ENCODE measurements around the gene MIOX.

MIOX gene

DNA sequence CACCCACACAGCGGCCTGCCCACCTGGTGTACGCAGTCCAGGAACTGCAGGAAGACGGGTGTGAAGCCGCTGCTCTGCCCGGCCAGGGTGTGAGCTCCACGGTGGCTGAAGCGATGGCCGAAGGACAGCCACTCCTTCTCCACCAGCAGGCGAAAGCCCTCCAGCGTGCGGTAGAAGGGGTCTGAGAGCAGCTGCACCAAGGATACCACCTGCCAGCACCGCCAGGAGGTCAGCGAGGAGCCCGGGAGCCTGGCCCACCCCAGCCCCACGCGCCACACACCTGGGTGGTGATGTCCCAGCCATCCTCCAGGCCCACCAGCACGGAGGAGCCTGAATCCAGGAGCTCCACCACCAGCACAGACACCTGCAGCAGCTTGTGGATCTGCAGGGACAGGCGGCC is 31.5 kb upstream of the MIOX start:
- DNase-seq: no peak

DNA sequence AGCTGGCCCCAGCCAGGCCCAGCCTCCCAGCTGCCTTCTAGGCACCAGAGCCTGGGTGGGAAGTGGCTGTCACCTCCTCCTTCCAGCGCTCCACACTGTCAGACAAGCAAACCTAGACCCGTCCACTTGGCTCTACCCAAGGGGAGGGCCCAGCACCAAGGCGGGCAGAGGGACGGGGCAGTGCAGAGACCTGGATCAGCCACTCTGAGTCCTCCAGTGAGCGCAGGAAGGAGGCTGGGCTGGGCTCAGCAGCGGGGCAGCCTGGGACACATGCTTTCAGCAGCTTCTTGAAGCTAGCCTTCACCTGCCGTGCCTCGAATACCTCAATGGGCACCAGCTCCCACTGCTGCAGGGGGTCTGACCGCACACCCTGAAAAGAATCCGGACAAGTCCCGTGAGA is 30.6 kb upstream of the MIOX start:
- no peak for DNase-seq

DNA sequence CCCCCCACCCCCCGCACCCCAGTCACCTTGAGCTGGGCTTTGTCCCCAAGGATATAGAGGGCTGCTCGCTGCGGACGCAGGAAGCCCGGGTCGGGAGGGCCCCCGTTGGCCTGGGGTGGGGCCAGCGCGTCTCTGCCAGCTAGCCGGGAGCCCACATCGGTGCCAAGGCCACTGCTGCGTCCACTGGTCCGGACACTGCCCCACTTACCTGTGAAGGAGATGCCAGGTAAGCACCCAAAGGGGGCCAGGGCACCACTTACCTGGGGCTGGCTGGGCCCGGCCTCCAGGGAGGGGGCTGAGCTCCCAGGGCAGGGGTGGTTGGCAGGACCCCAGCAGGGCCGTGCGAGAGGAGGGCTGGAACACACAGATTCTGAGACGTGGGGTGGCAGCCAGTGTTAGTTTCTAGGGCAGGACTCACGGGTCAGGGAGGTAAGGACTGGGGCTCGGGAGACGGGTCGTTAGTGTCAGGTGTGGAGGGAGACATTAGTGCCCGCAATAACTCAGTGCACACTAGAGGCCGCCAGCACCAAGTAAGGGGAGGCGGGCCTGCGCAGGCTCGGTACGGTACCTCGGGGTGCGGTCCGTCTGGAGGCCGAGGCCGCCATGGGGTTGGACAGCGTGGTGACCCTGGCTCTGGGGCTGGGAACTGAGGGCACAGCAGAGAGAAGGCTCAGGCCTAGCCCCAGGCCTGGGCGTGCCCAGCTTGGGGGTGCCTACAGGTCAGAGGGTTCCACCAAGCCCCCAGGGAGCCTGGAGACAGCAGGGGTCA is 30.0 kb upstream of the MIOX start:
- no peak for DNase-seq

DNA sequence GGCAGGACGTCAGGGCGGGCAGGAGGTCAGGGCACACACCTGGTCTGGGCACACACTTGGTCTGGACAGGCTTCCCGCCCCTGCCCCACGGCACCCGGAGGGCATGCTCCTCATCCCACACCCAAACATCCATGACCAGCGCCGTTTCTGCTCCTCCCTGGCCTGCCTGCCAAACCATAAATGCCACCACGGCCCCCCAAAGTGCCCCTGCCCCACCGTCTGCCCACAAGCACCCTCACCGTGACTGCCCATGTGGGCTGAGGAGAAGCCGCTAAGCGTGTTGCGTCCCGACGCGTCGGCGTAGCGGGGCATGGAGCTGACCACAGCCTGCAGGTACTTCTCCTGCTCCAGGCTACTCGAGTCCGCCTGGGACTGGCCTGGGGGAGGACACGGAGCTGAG is 27.6 kb upstream of the MIOX start:
- DNase-seq: no peak

DNA sequence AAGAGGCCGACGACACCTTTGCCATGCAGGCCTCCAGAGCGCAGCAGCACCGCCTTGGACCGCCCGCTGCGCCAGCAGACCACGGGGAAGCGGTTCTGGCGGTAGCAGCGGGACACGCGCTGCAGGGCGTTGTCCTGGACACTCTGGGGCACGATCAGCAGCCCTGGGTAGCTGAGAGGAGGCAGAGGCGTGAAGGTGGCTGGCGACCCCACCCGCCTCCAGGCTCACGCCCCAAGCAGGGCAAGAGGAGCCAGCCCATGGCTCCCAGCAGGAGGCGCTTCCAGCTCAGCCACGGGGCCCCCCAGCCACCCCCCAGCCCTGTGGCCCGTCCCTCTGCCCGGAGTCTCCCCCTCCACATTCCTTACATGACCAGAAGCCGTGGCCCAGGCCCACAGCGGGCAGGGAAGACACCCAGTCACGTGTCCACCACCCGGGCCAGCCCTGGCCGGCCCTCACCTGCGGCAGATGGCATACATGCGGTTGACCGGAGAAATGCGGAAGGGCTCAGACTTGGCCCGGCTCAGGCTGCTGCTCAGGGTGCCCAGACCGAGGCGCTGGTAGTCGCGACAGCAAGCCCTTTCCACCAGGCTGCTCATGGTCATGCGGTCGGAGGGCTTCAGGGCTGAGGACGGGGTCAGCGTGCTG is 27.0 kb upstream of the MIOX start:
- DNase-seq: no peak

DNA sequence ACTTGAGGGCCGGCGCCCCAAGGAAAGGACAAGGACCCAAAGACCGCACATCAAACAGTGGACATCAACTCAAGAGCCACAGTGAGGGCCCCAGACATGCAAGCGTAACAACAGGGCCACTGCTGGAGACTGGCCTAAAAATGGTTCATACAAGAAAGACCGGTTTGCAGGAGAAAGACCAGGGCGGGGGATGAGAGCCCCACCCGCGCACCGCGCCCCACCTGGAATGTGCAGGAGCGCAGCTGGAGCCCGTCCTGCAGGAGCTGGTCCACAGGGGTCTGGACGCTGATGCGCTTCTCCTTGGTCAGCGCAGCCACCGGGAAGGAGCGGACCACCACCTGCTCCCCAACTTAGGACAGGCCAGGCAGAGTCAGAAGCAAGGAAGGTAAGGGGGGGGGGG is 25.7 kb upstream of the MIOX start:
- no peak for DNase-seq

DNA sequence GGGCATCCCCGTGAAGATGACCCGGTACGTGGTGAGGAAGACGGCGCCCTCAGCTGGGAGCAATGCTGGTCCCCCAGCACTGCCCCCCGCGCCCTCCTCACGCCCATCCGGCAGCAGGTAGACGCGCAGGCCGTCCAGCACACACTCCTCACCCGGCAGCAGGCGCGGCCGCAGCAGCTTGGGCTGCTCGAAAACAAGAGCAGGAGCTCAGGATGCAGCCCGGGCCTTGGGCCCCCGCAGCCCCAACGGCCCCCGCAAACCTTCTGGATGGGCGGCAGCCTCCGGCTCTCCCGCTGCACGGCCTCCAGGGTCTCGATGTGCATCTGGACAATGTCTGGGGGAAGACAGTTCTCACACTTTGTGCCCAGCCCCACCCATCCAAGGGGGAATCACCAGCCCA is 25.1 kb upstream of the MIOX start:
- DNase-seq: no peak

DNA sequence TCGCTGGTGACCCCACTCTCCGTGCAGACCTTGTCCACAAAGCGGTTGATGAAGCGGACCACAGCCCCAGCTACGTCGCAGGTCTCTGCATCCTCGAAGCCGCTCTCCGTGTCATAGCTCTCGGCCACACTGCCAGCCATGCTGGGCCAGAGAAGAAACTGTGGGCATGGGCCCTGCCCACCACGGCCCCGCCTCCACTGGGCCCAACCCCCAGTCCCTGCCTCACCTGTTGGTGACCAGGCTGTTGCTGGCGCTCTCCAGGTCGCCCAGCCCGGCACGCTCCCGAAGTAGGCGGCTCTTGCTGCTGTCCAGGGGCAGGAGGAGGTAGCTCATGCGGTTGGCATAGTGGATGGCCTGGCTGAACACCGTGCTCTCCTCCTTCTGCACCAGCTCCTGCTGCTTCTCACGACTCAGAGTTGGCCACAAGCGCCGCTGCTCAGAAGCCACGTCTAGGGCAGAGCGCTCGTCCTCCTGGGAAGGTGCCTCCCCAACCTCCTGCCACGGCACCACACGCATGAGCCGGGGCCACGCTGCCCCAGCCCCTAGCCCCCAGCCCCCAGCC is 24.6 kb upstream of the MIOX start:
- no peak for DNase-seq

DNA sequence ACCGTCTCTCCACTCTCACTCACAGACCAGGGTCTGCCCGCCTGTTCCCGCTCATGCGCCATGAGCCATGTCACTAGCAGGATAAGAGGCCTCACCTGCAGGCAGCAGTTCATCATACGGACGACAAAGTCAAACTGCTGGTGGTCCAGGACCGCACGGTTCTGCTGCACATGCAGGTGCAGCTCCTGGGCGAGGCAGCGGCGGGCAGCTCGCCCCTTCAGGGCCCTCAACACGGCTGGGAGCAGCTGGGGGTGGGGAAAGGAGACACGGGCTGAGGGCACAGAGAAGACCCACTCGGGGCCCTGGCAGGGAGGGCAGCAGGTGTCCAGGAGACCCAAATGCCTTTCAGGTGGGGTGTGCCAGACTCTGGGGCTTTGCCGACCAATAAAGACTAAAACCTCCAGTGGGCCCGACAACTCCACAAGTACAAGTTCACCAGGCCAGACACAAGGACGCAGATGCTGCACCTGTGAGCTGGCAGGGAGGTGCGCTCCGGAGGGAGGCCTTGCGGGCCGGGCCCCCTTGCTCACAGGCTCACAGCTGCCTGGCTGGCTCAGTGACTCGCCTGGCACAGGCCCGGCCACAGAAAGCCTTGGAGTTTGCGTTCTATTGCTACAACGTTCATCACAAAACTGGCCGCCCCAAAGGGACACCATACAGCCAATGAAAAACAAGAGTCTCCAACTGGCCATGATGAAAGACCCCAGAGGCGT is 23.3 kb upstream of the MIOX start:
- DNase-seq: no peak

DNA sequence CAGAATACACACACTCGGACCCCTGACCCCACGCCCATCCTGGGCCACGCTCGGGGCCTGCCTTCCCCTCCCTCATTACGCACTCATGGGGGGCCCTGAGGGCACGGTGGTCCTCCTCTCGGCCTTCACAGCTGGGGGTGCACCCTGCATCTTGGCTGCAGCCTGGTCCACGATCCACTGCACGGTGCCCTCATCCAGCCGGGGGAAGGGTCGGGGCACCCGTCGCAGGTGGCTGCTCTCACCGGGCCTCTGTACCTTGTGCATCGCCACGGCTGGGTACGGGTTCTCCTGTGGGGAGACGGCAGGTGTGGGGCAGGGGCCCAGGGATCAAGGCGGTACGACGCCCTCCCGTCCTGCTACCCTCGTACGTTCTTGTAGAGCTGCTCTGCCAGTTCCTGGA is 22.2 kb upstream of the MIOX start:
- no peak for DNase-seq

DNA sequence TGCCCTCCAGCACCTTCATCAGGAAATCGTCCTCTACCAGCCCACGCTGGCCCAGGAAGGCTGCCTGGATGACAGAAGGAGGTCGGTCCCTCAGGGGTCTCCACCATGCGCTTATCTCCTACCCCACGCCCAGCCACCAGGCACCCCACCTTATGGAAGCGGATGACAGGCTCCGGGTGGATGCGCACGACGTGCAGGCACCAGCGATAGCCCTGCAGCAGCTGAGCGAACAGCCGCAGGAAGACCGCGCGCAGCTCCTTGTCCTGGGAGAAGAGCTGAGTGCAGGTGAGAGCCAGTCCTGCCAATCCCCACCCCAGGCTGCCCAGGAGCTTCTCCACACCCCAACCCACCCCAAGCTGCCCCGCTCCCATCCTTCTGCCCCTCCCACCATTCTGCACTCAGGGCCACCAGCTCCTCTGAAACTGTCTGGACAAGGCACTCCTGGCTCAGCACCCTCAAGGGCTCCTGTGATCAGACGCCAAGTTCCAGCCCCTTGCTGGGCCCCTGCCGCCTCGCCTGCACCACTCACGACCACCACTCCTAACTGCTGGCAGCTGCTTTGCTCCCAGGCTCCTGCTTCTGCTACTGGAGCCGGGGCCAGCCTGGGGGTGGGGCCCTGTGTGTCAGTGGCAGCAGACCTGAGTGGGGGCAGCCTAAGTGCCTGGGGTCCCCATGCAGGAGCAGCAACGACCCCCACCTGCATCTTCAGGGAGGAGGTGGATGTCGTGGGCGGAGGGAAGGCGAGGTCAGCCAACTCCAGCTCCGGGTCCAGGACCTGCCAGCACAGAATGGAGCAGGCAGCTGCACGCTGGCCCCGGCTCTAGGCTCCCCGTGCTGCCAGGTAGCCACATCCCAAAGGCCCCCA is 21.4 kb upstream of the MIOX start:
- no peak for DNase-seq

DNA sequence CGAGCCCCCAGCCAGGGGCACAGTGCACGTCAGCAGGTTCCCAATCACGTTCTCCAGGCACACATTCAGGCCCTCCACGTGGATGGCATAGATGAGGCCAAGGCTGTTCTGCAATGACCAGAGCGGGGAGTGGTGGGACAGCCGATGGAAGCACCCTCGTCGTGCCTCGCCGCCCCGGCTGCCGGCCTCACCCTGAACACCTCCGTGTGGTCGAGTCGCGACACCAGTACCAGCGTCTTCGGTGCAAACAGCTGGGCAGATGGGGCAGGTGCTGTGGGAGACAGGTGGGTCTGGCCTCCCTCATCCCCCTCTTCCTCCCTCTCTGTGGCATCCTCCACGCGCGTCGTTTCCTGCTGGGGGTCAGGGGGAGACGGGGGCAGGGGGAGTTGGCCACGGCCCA is 19.3 kb upstream of the MIOX start:
- no peak for DNase-seq

DNA sequence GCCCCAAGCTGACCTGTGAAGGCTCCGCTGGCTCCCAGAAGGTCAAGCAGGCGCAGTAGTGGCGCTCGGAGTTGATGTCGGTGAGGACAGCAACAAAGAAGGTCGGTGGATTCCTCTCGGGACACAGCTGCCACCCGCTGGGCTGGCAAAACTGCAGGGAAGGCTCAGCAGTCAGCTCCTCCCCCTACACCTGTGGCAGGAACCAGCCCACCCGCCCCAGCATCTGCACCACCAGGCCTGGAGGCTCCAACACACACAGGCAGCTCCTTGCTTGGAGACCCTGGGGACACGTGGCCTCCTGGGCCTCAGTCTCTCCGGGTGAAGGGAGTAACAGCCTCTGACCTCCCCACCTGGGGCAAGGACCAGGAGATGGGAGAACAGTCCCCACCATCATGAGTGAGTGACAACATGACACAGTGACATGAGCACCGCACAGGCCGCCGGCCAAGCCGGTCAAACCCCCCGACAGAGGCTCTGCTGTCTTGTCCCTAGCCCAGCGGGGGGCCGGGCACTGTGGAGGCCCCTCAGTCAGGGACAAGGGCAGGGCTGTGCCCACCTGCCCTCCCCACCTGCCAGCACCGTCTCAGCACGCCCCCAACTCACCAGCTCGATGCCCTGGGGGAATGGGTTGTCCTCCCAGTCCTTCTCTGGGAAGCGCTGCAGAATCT is 18.8 kb upstream of the MIOX start:
- DNase-seq: no peak

DNA sequence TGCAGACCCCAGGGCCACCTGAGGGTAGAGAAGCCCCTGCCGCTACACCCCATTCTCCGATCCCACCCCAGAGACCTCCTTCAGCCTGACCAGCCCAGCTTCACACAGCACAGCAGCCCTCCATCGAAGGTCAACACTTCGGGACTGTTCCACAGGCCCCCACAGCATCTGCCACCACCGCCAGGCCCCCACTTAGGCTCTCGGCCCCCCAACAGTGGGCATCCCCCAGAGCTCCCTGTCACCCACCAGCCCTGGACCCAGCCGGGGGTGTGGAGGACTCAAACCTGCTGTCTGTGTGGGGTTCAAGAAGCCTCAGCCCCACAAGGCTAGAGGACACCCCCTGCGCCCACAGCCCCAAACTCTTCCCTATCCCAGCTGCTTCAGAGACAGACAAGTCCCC is 18.0 kb upstream of the MIOX start:
- DNase-seq: no peak

DNA sequence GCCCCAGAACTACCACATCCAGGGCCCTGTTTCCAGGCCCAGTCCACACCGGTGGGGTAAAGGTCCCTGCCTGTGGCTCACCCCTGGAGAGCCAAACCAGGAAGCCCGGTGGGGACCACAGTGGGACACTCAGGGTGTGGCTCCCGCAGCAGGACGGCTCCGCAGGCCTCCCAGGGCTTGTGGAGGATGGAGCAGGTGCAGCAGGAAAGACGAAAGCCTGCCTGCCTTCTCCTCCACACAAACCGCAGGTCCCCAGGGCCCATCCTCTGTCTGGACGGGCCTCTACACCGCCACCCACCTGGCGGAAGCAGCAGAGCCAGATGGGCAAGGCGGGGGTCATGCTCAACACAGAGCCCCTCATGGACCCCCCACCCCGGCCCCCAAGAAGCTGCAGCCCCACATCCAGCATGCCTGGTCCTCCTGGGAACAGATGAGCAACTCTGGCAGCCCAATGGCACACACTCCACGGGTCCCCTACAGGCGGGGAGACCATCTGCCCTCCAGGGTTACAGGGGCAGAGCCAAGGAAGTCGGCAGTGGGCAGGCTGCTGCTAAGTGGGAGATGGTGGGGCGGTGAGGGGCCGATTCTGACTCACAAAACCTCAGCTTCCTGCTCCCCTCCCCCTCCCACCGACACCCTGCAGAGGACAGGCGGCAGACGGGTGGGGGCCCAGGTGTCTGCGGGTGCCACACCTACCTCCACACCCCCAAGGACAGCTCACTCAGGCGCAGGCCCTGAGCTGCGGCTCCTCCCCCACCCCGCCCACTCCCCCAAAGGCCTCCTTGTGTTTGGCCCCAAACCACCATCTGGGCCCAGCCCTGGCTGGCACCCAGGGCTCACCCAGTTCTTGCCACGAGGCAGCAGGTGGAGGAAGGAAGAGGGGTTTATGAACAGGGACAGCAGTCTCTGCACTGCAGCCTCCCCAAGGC is 17.0 kb upstream of the MIOX start:
- DNase-seq: no peak

DNA sequence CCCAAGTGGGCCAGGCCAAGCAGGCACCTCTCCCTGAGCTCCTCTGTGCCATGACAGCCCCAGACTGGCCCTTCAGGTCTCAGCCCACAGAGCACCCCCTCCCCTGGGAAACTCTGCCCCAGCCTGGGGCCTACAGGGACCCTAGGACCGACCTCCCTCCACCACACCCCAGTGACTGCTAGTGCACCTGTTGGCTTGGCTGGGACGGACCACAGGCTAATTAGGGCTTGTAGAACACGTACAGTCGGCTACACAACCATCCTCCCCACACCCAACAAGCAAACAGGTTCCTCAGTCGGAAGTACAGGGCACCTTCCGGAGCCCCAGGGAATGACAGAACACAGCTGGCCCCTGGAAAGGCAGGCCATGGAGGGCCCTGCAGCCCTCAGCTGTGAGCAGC is 16.2 kb upstream of the MIOX start:
- no peak for DNase-seq

DNA sequence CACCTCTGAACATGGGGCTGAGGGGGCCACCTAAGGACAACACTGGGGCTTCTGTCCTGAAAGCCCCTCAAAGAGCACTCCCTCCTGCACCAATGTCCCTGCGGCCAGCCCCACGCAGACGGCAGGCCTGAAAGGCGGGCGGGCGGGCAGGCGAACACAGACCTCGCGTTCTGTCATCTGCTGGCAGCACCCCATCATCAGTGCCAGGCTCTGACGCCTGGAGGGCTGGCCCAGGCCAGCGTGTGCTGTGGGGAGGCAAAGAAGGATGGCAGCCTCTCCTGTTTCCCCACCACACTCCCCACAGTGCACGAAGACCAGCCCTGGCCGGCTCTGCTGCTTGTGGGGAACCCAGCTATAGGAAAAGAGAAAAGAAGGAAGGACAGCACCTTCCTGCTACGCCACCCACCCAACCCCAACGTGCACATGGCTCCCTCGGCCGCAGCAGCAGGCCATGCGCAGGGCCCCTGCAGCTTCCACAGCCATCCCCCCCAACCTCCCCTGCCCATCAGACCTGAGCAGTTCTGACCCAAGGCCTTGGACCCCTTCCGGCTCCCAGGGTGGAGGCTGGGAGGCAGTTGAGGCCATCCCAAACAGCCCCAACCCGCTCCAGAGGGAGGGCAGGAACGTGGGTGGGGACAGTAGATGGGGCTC is 15.3 kb upstream of the MIOX start:
- no peak for DNase-seq

DNA sequence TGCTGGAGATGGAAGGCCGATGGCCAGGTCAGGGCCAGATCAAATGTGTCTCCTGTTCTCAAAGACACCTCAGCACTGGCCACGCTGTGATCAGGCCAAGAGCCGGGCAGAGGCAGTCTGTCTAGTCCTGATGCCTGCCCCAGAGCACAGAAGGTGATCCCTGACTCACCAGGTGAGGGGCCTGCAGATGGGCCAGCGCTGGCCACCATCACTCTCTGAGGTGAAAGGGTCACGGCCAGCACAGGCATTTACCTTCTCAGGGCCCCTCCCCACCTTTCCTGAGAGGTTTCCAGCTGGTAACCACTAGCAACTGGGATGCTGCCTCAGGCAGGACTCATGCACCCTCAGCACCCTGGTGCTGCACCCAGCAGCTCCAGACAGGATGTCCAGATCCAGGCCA is 14.7 kb upstream of the MIOX start:
- DNase-seq: no peak

DNA sequence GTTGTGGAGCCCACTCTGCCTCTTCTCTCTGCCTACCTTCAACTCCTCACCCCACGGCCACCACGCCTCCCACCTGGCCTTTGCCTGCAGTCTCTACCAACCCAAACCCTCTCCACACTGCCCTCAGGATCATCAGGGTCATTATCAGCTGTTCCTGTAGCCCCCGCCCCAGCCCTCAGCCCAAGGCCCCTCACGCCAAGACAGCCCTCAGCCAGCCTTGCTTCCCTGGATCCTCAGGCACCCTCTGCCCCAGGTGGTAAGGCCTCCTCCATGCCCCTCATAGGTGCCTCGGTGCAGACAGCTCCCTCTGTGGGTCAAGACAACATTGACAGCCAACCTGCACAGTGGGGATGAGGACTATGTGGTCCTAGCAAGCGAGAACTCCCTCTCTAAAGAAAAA is 13.6 kb upstream of the MIOX start:
- DNase-seq: no peak

DNA sequence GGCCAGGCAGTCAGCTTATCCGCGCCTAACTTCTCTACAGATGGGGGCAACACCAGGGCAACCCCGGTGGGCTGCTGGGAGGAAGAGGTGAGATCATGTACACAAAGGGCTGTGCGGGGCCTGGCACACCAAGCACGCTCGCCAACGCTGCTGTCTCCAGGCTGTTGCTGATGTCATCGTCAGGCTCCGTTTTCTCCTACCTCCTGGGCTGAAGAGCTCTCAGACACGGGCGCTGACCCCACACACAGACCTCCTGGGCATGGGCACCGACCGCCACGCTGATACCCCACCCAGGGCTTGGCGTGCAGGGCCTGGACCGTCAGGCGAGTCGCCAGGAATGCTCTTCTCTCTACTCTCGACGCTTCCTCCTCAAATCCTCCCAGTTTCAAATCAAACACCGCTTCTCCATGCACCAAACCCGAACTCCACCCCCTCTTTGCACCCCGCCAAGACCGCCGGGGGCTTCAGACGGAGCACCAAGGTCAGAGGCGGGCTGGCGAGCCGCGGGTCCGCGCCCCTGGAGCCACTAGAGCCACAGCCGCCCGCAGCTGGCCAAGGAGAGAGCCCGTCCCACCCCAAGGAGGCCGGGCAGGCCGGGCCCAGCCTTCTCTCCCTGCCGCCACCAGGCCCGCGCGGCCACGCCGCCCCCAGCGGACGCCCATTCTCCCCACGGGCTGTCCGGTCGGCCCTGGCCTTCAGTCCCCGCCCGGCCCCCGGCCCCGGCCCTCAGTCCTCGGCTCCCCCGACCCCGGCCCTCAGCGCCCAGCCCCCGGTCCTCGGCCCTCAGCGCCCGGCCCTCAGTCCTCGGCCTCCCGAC is 12.6 kb upstream of the MIOX start:
- DNase-seq: peak; percentile 59
